ENCODE results near the gene TMED9.

DNA sequence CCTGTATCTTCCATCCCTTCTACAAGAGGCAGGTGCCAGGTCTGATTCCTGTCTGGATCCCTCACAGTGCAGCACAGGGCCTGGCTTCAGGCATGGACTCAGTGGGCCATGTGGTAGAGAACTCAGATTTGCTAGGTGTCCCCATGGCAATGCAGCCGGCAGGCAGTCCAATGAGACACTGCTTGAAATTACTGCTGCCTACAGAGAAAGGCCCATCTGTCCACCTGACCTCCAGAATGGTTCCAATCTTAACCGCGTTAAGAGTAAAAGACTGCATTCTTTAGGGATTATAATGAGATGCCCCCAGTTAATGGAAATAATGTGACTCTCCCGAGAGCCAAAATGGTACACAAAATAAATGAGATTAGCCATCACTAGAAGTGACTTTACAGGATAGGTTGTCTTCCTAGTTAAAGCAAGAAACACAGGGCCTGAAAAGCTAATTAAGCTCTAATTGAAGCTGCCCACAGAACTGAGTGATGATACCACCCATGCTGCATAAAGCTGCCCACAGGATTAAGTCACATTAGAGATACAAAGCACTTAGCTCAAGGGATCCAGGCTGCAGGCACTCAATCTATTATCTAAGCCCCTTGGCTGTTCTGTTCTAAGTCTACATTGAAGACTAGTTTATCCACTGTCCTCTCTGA, 49.1 kb upstream of the TMED9 start:
- TF ChIP-seq POLR2A (IDR thresholded peaks at IDR 0.05; ENCODE audit: borderline replicate concordance, extremely low read depth, insufficient read depth, insufficient read length) (no peak), EZH2 (IDR thresholded peaks at IDR 0.05) (no peak), EZH2phosphoT487 (IDR thresholded peaks at IDR 0.05; ENCODE audit: borderline replicate concordance) (no peak), EGR1 (IDR thresholded peaks at IDR 0.05; ENCODE audit: low read depth) (no peak), CTCF (IDR thresholded peaks at IDR 0.05 in 2 of 3, conservative IDR thresholded peaks at IDR 0.05 in 1 of 3; ENCODE audit: borderline replicate concordance in 1 of 3, insufficient read depth in 1 of 3, low read depth in 2 of 3, low read length in 2 of 3) (no peak), SRF (IDR thresholded peaks at IDR 0.05; ENCODE audit: low read depth) (no peak), POLR2AphosphoS5 (IDR thresholded peaks at IDR 0.05; ENCODE audit: low read depth, low read length) (no peak), ZNF274 (IDR thresholded peaks at IDR 0.05; ENCODE audit: low read depth, low read length) (no peak)
